ENCODE data around the gene DEFB121.
"Not testable (repeated sequence)": the region's sequence is repeated elsewhere in the genome, so short reads cannot be mapped to it uniquely, and the experiment has no call there.

DEFB121 gene

GRCh38 chr20:31406115-31406514 lies at the start of gene DEFB121:
TSS of gene DEFB121 (minus strand) at chr20:31406215. CDS start at chr20:31406152, 63 bp downstream.
- no peak for FAIRE-seq

GRCh38 chr20:31454361-31454760 lies 48.3 kb upstream of the DEFB121 start:
- no peak for FAIRE-seq

- FAIRE-seq: no peak
These were observed 46.6 kb upstream of the DEFB121 start for GRCh38 chr20:31452575-31452974.

- no peak for FAIRE-seq
These were observed 43.7 kb upstream of the DEFB121 start for GRCh38 chr20:31449511-31450414.

GRCh38 chr20:31446084-31446819 lies 40.2 kb upstream of the DEFB121 start:
- no peak for FAIRE-seq

GRCh38 chr20:31440012-31440659 lies 34.1 kb upstream of the DEFB121 start, which contains the start of gene DEFB123:
TSS of gene DEFB123 (plus strand) at chr20:31440632. CDS start at chr20:31440699, 67 bp downstream.
- FAIRE-seq: no peak

GRCh38 chr20:31430568-31431115 lies 24.6 kb upstream of the DEFB121 start:
- FAIRE-seq: no peak

- FAIRE-seq: not testable (repeated sequence)
These were observed 21.6 kb upstream of the DEFB121 start for GRCh38 chr20:31427576-31427975.

GRCh38 chr20:31426891-31427551 lies 21.0 kb upstream of the DEFB121 start:
- not testable (repeated sequence) for FAIRE-seq

GRCh38 chr20:31425797-31426196 lies 19.8 kb upstream of the DEFB121 start:
- FAIRE-seq: no peak

GRCh38 chr20:31418307-31418706 lies 12.3 kb upstream of the DEFB121 start:
- FAIRE-seq: no peak

- no peak for FAIRE-seq
These were observed 9.6 kb upstream of the DEFB121 start for GRCh38 chr20:31415653-31416052.

- no peak for FAIRE-seq
These were observed 8.4 kb upstream of the DEFB121 start for GRCh38 chr20:31414381-31414780.

GRCh38 chr20:31410011-31410410 lies 4.0 kb upstream of the DEFB121 start:
- no peak for FAIRE-seq

- no peak for FAIRE-seq
These were observed 2.1 kb downstream of the DEFB121 start for GRCh38 chr20:31403886-31404285.

GRCh38 chr20:31394900-31395299 lies 11.1 kb downstream of the DEFB121 start:
- FAIRE-seq: no peak

GRCh38 chr20:31392836-31393235 lies 13.2 kb downstream of the DEFB121 start:
- FAIRE-seq: no peak

- no peak for FAIRE-seq
These were observed 15.5 kb downstream of the DEFB121 start, which contains the start of gene DEFB119 for GRCh38 chr20:31390490-31390889. TSS of gene DEFB119 (minus strand) at chr20:31390590. CDS start at chr20:31390483, 107 bp downstream.

GRCh38 chr20:31374346-31374745 lies 31.7 kb downstream of the DEFB121 start:
- FAIRE-seq: no peak

- FAIRE-seq: no peak
These were observed 37.7 kb downstream of the DEFB121 start, which contains the start of gene DEFB118 for GRCh38 chr20:31368301-31368700. TSS of gene DEFB118 (plus strand) at chr20:31368601. CDS start at chr20:31368651, 50 bp downstream.

GRCh38 chr20:31364272-31364671 lies 41.7 kb downstream of the DEFB121 start:
- not testable (repeated sequence) for FAIRE-seq

- no peak for FAIRE-seq
These were observed 42.7 kb downstream of the DEFB121 start for GRCh38 chr20:31363295-31363694.
